Gastroesophageal sphincter (tissue), 3 donors: ENCODE data around the gene LCORL.

Source experiments
- EP300 ChIP-seq: sonication (generic); formaldehyde crosslinking; IDR thresholded peaks from one replicate; pipeline ENCODE4 v1.6.1; 2017; ENCODE audit warnings: antibody characterized with exemption, mild to moderate bottlenecking
- POLR2A ChIP-seq, 2 donors: fragments of 450-650 bp; IDR thresholded peaks; one replicate each; pipeline ENCODE4 v1.6.1; 2017; ENCODE audit warnings: antibody characterized with exemption in 2 of 2, mild to moderate bottlenecking in 2 of 2, moderate library complexity in 1 of 2
- POLR2AphosphoS5 ChIP-seq: sonication (generic); formaldehyde crosslinking; IDR thresholded peaks from one replicate; pipeline ENCODE4 v1.6.1; 2017; ENCODE audit warnings: antibody characterized with exemption
- TF ChIP-seq, protein P1 (sequence below), 4 experiments: fragments of 200-600 bp in 2 of 4; fragments of 450-650 bp in 2 of 4; sonication (generic) in 1 of 4; IDR thresholded peaks; one replicate each; pipeline ENCODE4 v1.5.1; 2017 to 2019; ENCODE audit warnings: antibody characterized with exemption in 4 of 4, mild to moderate bottlenecking in 2 of 4, moderate library complexity in 2 of 4

DNA sequence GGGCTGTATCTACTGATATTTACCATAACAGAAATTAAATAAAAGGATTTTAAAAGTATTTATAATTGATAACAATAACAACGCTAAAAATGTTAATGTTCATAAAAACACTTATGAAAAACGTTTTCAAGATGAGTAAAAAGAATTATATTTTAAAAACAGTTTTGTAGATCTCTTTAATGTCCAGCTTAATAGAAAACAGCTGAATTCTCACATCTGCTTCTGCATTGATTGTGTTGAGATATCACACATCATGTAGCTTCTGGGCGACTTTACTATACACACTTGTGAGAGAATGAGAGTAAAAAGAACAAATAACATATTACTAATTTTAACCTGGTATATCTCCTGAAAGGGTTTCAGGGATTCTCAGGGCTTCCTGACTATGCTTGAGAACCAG lies 127.1 kb downstream of the LCORL start:
- no peak for TF ChIP-seq POLR2A (IDR thresholded peaks at IDR 0.05)
- TF ChIP-seq, protein P1, sequence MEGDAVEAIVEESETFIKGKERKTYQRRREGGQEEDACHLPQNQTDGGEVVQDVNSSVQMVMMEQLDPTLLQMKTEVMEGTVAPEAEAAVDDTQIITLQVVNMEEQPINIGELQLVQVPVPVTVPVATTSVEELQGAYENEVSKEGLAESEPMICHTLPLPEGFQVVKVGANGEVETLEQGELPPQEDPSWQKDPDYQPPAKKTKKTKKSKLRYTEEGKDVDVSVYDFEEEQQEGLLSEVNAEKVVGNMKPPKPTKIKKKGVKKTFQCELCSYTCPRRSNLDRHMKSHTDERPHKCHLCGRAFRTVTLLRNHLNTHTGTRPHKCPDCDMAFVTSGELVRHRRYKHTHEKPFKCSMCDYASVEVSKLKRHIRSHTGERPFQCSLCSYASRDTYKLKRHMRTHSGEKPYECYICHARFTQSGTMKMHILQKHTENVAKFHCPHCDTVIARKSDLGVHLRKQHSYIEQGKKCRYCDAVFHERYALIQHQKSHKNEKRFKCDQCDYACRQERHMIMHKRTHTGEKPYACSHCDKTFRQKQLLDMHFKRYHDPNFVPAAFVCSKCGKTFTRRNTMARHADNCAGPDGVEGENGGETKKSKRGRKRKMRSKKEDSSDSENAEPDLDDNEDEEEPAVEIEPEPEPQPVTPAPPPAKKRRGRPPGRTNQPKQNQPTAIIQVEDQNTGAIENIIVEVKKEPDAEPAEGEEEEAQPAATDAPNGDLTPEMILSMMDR (IDR thresholded peaks at IDR 0.05) = no peak
- TF ChIP-seq POLR2AphosphoS5 = no peak
- no peak for TF ChIP-seq EP300
